Right forelimb (tissue), 1 donor: ENCODE results near the gene GNE.
A peak's percentile ranks its signal among the peaks of the same experiment; 100 is the strongest.
"Not testable (repeated sequence)": the region's sequence is repeated elsewhere in the genome, so short reads cannot be mapped to it uniquely, and the experiment has no call there.

Source experiments
- DNase-seq: peaks from one replicate; pipeline ENCODE4 v3.0.0-alpha.2; 2018

The GNE gene

DNA sequence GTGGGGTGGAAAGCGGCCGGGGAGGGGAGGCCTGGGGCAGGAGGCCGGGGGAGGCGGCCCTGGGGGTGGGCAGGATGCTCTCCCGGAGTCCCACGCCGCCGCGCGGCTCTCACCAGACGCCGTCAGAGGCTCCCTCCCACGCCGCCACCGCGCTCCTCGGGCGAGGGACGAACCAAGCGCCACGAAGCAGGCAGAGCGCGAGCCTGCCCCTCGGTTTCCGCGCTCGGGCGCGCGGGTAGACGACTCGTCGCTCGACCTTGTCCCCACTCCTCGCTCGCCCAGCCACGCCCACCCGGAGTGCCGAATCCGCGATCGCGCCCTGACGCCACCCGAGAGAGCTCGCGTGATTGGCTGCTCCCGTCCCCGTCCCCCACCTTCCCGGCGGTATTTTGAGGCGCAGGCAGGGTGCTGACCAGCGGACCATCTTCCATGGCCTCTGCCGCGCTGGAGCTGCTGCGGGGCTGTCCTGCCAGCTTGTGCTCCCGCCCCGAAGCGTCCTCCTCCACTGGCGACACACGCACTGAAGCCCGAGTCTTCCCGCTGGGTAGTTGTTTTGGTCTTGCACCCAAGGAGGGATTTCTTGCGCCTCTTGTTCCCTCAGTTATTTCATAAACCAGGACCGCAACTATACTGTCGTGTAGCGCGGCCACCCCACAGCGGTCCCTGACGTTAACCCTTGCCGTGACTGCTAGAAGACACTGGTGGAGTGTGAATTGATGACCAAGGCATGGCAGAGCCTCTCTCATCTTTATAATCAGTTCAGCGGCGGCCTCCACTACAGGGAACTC lies at the start of gene GNE:
TSS of gene GNE (minus strand) at position 241 of the 788 bp plus-strand sequence. CDS start 9,093 bp downstream, outside the sequence.
- DNase-seq = peak; percentile 99

DNA sequence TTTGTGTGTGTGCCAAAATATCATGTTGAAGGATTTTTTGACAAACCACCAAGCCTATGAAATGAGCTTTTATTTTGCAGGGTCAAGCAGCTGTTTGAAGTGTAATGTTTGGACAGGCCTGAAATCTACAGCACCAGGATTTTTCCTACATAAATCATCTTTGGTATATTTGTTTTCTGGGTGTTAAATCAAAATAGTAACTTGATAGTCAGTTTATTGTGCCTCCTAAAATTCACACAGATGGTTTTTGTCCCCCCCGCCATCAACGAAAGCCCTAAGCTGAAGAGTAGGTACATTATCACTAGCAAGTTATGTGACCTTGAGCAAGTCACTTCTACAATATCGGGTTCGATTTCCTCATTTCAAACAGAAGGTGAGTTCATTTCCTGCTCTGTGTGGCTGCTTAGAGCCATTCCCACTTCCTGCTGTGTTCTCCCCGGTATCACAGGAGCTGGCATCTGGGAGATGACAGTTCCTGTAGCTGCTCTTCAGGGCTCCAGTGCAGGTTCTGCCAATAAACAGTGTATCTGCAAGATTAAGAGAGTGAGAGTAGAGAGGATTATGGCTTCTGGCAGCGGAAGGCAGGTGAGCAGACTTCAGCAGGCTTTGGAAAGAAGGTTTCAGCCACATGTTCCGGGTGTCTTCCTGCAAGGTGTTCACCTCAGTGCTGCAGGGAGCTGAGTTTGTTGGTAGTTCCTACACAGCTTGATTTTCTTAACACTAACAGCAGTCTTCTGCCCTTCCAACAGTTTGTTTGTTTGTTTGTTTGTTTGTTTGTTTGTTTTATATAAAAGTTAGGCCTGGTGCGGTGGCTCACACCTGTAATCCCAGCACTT lies 48.4 kb upstream of the GNE start:
- no peak for DNase-seq

DNA sequence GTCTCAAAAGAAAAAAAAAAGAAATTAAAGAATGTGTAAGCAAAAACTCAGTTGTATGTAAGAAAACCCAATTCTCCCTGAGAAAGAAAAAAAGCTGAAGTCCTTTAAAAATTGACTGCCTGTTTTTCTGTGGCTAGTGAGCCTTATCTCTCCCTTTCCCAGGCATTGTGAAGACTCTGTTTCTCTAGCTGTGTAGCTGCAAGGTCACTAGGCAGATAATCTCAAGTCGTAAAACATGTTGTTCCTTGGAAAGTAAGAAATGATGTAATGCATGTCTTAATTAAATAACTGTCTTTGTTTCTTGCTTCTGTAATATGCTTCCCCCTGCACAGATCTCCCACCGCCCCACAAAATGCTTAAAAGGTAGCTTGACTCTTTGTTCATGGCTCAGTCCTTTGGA lies 46.1 kb upstream of the GNE start:
- DNase-seq = not testable (repeated sequence)

GRCh38 chr9:36301227-36301626 lies 43.0 kb upstream of the GNE start:
- DNase-seq = no peak

DNA sequence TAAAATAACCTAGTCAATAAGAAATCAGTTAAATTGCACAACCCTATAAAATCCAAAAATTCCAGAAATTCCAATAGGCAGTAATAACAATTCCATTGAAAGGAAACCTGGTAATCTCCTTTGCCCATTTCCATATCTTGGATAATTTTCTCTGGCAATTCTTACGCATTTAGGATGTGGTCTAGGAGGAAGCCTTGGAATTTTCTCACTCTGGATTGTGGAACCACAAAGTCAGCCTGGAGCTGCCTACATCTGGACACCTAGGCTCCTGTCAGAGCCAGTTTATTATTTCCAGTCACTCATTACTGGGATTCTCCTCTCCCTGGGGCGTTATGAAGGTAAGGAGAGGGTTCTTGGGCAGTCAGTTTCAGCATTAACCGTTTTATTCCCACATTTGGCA lies 40.3 kb upstream of the GNE start:
- DNase-seq = no peak

GRCh38 chr9:36297798-36298197 lies 39.5 kb upstream of the GNE start:
- DNase-seq = no peak

DNA sequence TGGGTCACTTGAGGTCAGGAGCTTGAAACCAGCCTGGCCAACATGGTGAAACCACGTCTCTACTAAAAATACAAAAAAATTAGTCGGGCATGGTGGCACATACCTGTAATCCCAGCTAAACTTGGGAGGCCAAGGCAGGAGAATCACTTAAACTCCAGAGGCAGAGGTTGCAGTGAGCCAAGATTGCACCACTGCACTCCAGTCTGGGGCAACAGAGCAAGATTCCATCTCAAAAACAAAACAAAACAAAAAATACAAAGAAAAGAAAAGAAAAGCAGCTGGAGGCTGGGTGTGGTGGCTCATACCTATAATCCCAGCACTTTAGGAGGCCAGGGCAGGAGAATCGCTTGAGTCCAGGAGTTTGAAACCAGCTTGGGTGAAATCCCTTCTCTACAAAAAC lies 36.7 kb upstream of the GNE start:
- DNase-seq = not testable (repeated sequence)

- no peak for DNase-seq
Measured at GRCh38 chr9:36293918-36294317, 35.7 kb upstream of the GNE start.

DNA sequence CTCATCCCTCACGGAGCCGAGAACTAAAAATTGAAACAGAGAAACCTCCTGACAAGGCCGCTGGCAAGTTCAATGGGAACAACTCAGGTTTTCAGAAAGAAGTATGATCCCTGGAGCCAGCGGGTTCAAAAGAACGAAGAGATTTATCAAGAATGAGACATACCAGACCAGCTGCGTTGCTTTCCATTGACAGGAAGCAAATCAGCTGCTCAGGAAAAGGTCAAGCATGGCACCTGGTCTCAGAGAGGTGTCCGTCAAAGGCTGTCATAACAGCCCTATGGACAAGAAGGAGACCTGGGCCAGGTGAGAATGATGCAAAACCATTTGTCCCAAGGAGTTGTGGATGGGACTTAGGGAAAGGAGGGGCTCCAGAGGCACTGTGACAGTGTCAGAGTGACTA lies 34.9 kb upstream of the GNE start:
- DNase-seq = no peak

DNA sequence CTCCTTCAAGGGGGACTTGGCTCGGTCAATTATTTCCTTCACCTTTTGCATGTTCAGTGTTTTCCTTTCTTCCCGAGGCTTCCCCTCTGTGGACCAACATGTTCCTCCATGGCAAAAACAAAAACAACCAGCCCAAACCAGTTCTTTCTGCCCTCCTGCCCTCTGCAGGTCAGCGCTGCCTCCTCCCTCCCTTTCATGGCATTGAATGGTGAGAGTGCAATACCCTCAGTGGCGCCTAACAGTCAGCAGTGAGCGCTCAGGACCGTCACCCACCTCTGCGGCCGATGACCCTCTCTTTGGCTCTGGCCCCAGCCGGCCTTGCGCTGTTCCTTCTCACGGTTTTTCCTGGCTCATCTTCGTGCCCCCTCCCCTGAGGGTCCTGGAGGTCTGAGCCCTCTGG lies 34.4 kb upstream of the GNE start:
- DNase-seq = no peak

DNA sequence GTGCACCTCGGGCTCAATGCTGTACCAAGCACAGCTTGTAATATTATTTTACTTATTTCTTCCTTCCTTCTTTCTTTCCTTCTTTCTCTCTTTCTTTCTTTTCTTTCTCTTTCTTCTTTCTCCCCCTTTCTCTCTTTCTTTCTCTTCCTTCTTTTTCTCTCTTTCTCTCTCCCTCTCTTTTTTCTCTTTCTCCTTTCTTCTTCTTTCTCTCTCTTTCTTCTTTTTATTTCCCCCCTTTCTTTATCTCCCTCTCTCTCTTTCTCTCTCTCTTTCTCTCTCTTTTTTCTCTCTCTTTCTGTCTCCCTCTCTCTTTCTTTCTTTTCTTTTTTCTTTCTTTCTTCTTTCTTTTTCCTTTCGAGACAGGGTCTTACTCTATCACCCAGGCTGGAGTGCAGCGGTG lies 32.7 kb upstream of the GNE start:
- no peak for DNase-seq

DNA sequence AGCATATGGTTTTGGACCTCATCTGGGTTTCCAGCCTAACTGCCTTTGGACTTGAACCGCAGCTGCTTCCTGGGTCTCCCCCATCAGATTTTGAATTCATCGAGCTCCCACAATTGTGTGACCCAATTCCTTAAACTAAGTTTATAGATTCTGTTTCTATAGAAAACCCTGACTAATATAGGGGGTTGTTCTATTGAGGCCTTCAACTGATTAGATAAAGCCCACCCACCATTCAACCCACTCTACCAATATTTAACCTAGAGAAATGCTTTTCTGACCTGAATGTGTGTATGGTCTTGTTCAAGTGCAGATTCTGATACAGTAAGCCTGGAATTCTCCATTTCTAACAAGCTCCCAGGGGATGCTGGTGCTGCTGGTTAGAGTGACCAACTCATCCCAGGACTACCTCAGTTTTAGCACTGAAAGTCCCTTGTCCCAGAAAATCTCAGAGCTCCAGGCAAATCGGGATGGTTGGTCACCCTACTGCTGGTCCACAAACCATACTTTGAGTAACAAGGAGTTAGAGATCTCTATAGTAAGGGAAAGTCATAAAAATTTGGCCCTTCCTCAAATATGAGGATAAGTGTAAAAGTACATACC lies 31.7 kb upstream of the GNE start:
- DNase-seq = no peak

DNA sequence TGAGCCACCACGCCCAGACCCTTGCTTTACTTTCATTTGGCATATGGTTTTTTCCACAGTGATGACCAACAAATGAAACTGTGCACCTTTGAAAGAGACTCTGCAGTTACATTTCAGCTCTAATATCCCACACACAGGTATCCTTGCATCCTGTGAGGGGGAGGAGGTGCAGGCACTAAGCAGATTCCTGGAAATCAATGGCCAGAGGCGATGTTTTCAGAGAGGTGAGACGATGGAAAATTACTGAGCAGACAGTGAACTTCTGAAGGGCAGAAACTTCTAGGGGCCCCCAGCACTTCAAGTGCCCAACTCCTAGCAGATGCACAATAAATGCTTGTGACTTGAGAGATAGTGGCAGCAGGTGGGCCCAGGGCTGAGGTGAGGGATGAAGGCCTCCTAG lies 29.8 kb upstream of the GNE start:
- no peak for DNase-seq

DNA sequence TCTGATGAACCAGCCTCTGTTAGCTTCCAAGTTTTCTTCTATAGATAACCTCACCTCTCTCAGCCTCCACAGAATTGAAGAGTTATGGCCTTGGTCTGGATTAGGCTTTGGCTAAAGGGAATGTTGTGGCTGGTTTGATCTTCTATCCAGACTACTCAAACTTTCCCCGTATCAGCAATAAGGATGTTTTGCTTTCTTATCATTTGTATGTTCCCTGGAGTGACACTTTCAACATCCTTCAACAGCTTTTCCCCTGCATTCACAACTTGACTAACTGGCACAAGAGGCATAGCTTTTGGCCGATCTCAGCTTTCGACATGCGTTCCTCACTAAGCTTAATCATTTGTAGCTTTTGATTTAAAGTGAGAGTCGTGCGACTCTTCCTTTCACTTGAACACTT lies 28.1 kb upstream of the GNE start:
- no peak for DNase-seq

DNA sequence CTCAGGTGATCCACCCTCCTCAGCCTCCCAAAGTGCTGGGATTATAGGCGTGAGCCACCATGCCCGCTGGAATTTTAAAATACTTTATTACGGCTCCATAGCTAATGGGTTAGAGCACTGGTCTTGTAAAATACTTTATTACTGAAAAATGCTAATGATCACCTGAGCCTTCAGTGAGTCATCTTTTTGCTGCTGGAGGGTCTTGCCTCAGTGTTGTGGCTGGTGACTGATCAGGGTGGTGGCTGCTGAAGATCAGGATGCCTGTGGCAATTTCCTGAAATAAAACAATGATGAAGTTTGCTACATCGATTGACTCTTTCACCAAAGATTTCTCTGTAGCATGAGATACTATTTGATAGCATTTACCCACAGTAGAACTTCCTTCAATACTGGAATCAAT lies 26.0 kb upstream of the GNE start:
- DNase-seq = no peak

DNA sequence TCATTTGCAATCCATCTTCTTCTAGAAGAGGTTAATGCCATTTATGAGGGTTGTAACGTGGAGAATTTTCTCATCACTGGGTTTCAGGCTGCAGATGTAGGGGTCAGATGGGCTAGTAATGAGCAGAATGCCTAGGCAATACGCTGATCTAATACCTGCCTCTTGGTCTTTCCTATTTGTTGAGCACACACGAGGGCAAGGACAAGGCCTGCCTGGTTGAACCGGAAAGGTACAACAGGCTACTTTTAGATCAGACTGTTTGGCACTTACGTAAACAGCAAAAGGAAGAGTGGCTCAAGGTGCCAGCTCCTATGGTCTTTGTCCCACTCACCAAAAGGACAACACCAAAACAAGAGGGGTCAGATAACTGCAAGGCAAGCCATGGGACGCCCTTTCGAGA lies 24.0 kb upstream of the GNE start:
- no peak for DNase-seq

DNA sequence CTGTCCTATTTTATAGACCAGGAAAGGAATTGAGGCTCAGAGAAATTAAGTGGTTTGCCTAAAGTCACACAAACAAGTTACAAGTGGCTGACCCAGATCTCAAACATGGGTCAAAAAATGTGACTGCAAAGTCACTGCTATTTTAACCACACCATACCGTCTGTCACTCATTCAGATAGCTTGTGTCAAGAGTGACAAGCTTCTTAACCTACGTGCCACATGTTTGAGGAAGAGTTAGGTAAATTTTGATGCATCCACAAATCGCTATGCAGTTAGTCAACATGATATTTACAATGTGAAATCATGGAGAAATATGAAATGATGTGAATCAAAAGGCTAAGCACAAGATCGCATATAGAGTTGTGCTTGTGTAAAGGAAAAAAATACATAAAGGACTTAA lies 22.7 kb upstream of the GNE start:
- no peak for DNase-seq

DNA sequence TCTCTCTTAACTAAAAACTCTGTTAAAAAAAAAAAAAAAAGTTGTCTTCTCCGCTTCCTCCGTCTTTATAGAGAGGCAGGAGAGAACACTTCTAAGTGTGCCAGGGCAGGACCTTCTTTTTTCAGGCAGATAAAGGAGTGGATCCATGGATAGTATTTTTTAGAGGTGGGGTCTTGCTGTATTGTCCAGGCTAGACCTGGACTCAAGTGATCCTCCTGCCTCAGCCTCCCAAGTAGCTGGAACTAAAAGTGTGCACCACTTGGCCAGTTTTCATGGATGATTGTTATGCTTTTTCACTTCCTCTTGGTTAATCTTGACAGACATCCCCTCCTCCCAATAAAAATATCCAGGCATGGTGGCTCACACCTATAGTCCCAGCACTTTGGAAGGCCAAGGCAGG lies 20.0 kb upstream of the GNE start:
- DNase-seq = no peak

DNA sequence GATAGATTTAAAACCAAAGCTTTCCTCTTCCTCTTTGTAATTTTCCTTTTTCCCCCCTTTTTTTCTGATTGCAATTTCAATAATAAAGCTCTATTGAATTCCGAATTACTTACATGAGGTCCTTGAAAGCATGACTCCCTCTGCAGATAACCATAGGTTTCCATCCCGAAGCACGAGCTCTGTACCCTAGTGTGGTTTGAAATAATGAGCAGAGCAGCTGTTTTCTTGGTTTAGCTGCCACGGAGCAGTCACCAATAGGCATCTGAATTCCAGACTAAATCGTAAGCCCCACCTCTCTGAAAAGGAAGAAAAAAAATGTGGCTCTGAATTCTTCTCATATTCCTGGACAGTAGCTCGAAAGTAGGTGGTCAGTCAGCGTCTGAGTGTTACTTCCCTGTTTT lies 18.5 kb upstream of the GNE start:
- DNase-seq = peak; percentile 46

- DNase-seq = no peak
Measured at GRCh38 chr9:36276254-36276653, 18.0 kb upstream of the GNE start.

DNA sequence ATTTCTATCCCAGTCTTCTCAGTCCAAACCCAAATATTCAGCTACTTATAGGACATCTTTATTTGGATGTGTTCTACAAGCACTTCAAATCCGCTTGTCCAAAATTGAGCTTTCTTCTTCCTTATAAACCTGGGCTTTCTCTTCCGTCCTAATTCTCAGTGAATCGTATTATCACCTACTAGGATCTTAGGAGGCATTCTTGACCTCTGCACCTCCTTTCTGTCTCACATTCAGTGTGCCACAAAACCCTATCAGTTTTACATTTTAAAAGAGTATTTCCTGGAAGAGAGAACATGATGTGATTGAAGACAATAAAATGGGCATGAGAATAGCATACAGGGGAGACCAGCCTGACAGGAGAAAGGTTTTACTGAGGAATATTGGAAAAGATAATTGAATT lies 16.8 kb upstream of the GNE start:
- no peak for DNase-seq

DNA sequence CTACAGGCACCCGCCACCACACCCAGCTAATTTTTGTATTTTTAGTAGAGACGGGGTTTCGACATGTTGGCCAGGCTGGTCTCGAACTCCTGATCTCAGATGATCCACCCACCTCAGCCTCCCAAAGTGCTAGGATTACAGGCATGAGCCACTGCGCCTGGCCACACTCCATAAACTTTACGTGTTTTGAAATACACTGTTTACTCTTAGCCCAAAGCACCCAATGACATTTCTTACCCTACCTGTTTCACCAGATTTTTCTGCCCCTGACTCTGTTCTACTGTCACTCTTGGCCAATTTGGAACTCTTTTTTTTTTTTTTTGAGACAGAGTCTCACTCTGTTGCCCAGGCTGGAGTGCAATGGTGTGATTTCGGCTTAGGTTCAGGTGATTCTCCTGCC lies 15.1 kb upstream of the GNE start:
- DNase-seq = not testable (repeated sequence)

- no peak for DNase-seq
Measured at GRCh38 chr9:36268007-36268427, 9.8 kb upstream of the GNE start.

DNA sequence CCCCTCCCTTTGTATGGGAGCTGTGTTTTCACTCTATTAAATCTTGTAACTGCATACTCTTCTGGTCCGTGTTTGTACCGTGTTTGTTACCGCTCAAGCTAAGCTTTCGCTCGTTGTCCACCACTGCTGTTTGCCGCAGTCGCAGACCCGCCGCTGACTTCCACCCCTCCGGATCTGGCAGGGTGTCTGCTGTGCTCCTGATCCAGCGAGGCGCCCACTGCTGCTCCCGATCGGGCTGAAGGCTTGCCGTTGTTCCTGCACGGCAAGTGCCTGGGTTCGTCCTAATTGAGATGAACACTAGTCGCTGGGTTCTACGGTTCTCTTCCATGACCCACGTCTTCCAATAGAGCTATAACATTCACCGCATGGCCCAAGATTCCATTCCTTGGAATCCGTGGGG lies 6.6 kb upstream of the GNE start:
- DNase-seq = no peak
